ENCODE measurements around the gene NKD1. TPM values are rescaled to one million over a fixed set of nuclear protein-coding genes. Genes with fewer than 3 reads are reported as not detected.
A peak's percentile ranks its signal among the peaks of the same experiment; 100 is the strongest.

NKD1 gene
- total and polyA plus RNA-seq, 2 experiments from 2014 or later, result 0.86 to 1.4 TPM

GRCh38 chr16:50580180-50580798, 32.1 kb downstream of the NKD1 start:
- no peak for TF ChIP-seq CTCF (IDR thresholded peaks at IDR 0.05; ENCODE audit: low read depth, low read length)
- Histone ChIP-seq H3K36me3 (no peaks in the 10 kb centered on the region), H3K4me1 (ENCODE audit: low read depth) (peaks cover 3% of the 10 kb centered on the region), H3K27ac (no peak overlapping the region), H3K9me3 (ENCODE audit: low read depth) (no peaks in the 10 kb centered on the region), H3K4me3 (no peak overlapping the region), H3K27me3 (no peaks in the 10 kb centered on the region)
- DNase-seq (ENCODE audit: low read depth in 1 of 2, low spot score in 1 of 2), result no peak

DNA sequence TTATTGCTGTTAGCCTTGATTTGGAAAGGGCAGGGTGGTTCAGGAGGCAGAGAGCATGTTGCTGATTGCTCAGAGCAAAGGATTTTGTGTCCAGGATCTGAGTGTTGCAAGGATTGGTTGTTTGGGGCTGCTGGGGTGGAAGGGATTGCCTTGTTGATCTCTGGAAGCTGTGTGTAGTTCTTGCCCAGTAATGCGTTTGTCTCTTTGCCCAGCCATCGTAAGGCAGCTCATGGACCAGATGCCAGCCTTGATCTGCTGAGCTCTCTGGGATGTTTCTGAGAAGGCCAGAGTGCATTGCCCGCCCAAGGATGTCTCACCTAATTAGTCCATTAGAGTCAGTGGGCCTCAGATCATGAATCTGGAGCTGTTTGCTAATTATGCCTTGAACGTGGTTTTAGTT, 33.6 kb downstream of the NKD1 start:
- Histone ChIP-seq H3K27ac (no peak overlapping the region), H3K9me3 (ENCODE audit: low read depth) (no peaks in the 10 kb centered on the region), H3K4me1 (ENCODE audit: low read depth) (peaks cover 9% of the 10 kb centered on the region), H3K36me3 (no peaks in the 10 kb centered on the region), H3K27me3 (no peaks in the 10 kb centered on the region), H3K4me3 (no peak overlapping the region)
- no peak for TF ChIP-seq CTCF (IDR thresholded peaks at IDR 0.05; ENCODE audit: low read depth, low read length)
- no peak for DNase-seq (ENCODE audit: low read depth in 1 of 2, low spot score in 1 of 2)

DNA sequence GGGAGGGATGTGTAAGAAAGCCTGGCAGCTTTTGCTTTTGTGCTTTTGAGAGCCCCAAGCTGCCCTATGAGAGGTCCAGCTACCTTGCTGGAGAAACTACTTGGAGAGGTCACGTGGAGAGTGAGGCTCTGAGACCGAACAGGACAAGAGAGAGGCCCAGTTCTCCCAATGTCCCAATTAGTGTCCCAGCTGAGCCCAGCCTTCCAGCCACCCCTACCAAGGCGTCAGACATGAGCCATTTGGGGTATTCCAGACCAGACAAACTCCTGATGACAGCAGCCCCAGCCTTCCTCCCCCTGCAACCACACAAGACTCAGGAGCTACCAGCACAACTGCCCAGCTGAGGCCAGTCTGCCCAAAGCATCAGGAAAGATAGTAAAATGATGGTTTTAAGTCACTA, 35.0 kb downstream of the NKD1 start:
- no peak for TF ChIP-seq CTCF (IDR thresholded peaks at IDR 0.05; ENCODE audit: low read depth, low read length)
- DNase-seq (ENCODE audit: low read depth in 1 of 2, low spot score in 1 of 2), result no peak
- Histone ChIP-seq H3K36me3 (no peaks in the 10 kb centered on the region), H3K27ac (no peak overlapping the region), H3K4me1 (ENCODE audit: low read depth) (peaks cover 9% of the 10 kb centered on the region), H3K9me3 (ENCODE audit: low read depth) (no peaks in the 10 kb centered on the region), H3K4me3 (no peak overlapping the region), H3K27me3 (no peaks in the 10 kb centered on the region)

DNA sequence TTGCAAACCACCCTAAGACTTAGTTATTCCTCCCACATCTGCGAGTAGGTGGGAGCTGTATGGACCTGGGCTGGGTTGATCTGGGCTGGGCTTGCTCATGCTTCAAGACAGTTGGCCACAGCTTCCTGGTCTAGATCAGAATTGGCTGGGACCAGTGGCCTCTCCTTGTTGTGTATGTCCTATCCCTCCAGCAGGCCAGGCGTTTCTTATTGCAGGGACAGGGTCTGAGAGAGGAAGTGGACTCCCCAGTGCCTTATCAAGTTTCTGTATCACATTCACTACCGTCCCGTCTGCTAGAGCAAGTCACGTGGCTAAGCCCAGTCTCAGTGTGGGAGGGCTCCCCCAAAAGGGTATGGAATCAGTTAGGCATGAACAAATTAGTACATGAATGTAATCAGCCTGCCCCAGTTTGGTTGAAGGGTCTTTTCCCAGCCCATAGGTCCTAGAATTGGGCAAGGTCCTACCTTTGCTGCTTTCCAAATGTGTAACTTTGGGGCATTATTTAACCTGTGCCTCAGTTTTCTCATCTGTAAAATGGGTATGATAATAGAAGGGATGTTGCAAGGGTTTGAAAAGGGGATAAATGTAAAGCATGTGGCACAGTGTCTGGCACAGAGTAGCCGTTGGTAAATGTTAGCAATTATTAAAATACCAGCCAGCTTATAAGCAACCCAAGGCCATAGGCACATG, 36.0 kb downstream of the NKD1 start:
- Histone ChIP-seq H3K4me1 (ENCODE audit: low read depth) (peaks cover 9% of the 10 kb centered on the region), H3K4me3 (no peak overlapping the region), H3K36me3 (no peaks in the 10 kb centered on the region), H3K27ac (no peak overlapping the region), H3K9me3 (ENCODE audit: low read depth) (no peaks in the 10 kb centered on the region), H3K27me3 (no peaks in the 10 kb centered on the region)
- no peak for DNase-seq (ENCODE audit: low read depth in 1 of 2, low spot score in 1 of 2)
- no peak for TF ChIP-seq CTCF (IDR thresholded peaks at IDR 0.05; ENCODE audit: low read depth, low read length)

GRCh38 chr16:50585331-50585776, 37.2 kb downstream of the NKD1 start:
- H3K27me3 ChIP-seq, result no peaks in the 10 kb centered on the region
- no peak overlapping the region for H3K27ac ChIP-seq
- H3K4me1 ChIP-seq (ENCODE audit: low read depth), result peaks cover 9% of the 10 kb centered on the region
- TF ChIP-seq CTCF (IDR thresholded peaks at IDR 0.05; ENCODE audit: low read depth, low read length), result no peak
- no peaks in the 10 kb centered on the region for H3K36me3 ChIP-seq
- DNase-seq (ENCODE audit: low read depth in 1 of 2, low spot score in 1 of 2), result peak; percentile 34 to 87
- H3K9me3 ChIP-seq (ENCODE audit: low read depth), result no peaks in the 10 kb centered on the region
- no peak overlapping the region for H3K4me3 ChIP-seq
